C4-2B (cell line): ENCODE measurements around the gene KDSR.
"Not testable (repeated sequence)": the region's sequence is repeated elsewhere in the genome, so short reads cannot be mapped to it uniquely, and the experiment has no call there.

ENCODE experiments used
- CTCF ChIP-seq: fragments of 450-650 bp; conservative IDR thresholded peaks from 2 replicates; pipeline ENCODE4 v1.5.1; 2017; ENCODE audit warnings: mild to moderate bottlenecking
- ZFX ChIP-seq: fragments of 450-650 bp; IDR thresholded peaks from 2 replicates; pipeline ENCODE4 v1.6.1; 2017

- not testable (repeated sequence) for TF ChIP-seq CTCF, ZFX
Measured at GRCh38 chr18:63363420-63363819, 3.6 kb downstream of the KDSR start.
